ENCODE measurements around the gene MARCKSL1.
"Not testable (repeated sequence)": the region's sequence is repeated elsewhere in the genome, so short reads cannot be mapped to it uniquely, and the experiment has no call there.

The MARCKSL1 gene

DNA sequence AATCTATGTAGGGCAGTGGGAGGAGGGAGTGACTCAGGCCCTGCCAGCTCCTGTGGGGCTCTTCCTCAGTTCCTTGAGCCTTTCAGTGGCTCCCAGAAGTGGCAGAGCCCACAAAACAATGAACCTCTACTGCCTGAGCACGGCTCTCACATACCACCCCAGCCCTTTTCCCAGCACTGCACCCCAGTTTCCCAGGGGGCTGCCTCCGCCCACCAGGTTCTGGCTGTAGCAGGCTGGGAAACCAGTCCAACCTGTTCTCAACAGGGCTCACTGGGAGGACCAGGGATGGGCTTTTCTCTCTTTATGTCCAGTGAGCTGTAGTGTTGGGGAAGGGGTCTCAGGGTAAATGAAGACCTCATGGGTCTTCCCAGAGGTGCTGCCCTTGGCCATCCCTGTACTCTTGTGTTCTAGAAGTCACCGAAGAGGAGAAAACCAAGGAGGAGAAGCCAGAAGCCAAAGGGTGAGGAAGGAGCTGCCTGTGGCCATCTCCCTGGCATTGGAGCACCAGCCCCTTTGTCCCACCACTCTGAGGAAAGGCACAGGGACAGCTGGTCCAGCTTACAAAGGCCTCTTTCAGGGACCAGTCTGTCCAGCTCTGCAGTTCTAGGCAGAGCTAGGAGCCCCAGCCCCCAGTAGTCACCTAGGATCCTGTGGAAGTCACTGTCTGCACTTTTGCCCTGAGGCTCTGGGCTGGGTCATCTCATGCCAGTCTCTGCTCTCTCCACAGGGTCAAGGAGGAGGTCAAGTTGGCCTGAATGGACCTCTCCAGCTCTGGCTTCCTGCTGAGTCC, 3.5 kb downstream of the MARCKSL1 start:
- no peak for DNase-seq

DNA sequence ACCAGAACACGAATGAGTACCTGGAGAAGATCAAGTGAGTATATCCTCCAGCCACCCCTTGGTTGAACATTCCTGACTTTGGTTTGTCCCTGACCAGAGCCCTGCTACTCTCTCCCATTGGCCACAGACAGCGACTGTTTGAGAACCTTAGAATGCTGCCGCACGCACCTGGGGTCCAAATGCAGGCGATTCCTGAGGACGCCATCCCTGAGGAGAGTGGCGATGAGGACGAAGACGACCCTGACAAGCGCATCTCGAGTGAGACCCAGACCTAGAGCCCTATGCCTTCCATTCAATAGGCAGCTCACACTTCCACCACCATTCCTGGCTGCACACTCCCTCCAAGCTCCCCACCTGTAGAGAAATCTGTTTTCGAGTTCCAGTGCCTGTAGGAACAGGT, 4.5 kb downstream of the MARCKSL1 start:
- no peak for DNase-seq

DNA sequence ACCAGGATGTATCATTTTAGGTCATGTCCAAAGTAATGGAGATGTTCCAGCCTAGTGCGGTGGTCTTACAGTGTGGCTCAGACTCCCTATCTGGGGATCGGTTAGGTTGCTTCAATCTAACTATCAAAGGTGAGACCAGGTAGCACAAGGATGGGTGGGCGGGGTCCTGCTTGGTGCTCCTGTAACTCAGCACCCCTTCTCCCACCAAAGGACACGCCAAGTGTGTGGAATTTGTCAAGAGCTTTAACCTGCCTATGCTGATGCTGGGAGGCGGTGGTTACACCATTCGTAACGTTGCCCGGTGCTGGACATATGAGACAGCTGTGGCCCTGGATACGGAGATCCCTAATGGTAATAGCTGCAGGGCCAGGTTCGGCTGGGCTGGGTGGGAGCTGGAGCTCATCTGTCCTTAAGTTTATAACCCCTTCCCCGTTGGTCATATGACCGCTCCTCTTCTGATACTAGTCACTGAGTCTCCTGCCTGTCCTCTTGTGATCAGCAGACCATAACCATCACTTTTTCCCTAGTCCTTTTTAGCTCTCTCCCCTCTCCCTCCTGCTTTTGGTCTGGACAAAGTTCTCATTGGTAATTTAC, 5.4 kb downstream of the MARCKSL1 start:
- no peak for DNase-seq

DNA sequence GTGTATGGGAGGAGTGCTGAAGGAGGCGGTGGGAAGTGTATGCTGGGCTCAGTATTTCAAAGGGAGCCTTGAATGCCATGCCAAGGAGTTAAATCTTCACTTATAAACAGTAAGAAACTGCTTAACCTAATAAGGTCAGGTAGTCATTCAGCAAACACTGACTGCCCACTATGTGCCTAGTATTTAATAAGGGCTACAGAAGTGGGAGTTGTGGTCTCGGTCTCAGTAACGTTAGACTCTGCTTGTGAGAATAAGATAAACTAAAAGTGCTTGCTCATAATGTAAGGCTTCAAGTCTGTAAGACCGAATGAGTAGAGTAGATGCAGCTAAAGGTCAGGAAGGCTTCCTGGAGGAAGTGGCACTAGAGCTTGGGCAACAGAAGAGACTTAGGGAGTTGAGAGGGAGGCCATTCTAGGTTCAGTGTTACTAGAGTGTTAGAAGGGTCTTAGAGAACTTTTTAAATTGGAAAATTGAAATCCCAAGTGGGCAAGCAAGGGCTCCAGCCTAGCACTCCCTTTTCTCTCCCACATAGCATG, 6.0 kb downstream of the MARCKSL1 start:
- no peak for DNase-seq

DNA sequence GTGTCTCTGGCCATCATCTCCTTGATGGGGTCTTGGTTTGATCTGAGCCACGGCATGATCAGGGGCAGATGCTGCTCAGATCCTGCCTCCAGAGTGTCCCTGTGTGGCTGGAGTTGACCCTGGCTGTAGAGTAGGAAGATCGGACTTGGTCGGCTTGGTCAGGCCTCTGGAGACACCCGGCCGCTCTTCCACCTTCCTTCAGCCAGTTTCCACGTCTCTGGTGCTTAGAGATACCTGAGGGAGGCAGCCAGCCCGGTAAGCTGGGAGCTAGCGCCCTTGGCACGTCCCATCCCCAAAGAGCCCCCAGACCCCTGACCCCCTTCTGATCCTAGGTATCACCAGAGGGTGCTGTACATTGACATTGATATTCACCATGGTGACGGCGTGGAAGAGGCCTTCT, 8.8 kb downstream of the MARCKSL1 start:
- DNase-seq, result no peak

DNA sequence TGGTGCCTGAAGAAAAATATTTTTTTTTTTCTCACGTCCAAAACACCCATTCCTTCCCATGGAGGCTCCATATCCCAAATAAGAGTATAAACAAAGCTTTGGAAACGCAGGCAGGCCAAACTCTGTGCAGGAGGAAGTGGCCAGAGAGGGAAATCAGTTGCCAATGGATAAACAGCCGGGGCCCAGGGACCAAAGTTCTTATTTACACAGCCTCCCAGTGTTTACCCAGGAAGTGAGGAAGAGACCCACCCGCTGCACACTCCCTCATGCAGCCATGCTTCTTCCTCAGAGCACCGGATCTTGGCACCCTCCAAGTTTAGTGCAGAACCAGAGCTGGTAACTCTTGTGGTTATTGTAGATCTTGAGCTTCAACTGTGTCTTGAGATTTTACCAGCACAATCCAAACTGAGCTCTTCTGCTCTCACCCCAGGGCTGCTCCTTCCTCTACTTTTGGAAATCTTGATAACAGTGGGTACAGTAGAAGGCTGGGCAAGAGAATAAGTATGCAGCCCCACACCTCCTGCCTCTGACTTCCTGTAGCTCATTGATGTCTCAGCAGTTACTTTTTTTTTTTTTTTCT, 14.2 kb downstream of the MARCKSL1 start:
- peak in 2 of 5 experiments; percentile 49 to 90 for DNase-seq

DNA sequence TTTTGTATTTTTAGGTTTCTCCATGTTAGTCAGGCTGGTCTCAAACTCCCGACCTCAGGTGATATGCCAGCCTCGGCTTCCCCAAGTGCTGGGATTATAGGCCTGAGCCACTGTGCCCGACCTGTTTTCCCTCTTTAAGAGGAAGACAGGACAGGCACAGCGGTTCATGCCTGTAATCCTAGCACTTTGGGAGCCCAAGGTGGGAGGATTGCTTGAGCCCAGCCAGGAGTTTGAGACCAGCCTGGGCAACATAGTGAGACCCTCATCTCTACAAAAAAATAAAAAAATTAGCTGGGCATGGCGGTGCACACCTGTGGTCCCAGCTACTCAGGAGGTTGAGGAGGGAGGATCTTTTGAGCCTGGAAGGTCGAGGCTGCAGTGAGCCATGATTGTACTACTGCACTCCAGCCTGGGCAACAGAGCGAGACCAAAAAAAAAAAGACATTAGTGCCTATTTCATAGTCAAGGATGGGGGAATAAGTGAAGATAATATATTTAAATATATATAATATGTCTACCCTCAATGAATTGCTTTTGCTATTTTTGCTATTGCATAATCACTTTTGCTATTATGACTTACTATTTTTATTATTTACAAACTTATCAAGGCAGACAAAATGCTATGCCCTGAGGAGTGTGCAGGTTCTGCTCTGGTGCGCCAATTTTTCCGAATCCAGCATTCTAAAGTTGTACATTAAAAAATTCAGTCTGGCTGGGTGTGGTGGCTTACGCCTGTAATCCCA, 17.7 kb downstream of the MARCKSL1 start:
- DNase-seq, result no peak

DNA sequence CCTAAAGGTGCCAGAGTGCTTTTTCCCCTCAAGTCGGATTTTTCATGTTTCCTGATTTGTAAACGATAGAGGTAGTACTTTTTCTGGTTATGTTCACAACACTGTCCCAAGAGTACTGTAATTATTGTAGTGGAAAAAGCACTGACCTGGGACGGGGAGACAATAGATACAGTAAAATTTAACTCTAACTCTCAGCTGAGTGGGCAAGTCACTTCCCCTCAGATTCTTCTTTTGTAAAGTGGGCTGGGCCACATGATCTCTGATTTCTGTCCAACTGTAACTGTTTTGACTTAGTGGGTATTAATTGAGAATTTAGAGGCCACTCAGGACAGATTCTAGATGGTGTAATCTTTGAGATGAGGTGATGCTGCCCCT, 19.1 kb downstream of the MARCKSL1 start:
- DNase-seq, result no peak

DNA sequence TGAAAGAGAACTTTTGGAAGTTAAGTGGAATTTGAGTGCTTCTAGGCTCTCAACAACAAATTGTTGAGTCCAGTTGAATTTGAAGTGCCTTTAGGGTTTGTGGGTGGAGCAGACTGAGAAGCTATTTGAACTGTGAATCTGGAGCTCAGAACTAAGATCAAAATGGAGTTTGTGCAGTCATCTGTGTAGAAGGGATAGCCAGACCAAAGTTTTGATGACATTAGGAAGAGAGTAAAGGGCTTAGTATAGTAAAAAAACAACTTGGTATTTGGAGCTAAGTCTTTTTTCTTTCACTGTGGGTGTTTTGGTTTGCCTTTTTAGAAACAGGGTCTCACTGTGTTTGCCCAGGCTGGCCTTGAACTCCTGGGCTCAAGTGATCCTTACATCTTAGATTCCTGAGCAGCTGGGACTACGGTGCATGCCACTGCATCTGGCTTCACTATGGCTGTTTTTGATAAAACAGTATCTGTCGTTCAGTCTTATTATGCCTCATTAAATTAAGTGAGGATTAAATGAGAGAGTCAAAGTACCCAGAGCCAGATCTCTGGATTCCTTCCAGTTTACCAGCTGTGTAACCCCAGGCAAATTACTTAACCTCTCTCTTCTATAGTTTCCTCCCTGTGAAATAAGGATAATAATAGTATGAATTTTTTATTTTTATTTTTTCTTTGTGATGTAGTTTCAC, 24.2 kb downstream of the MARCKSL1 start:
- DNase-seq, result no peak

DNA sequence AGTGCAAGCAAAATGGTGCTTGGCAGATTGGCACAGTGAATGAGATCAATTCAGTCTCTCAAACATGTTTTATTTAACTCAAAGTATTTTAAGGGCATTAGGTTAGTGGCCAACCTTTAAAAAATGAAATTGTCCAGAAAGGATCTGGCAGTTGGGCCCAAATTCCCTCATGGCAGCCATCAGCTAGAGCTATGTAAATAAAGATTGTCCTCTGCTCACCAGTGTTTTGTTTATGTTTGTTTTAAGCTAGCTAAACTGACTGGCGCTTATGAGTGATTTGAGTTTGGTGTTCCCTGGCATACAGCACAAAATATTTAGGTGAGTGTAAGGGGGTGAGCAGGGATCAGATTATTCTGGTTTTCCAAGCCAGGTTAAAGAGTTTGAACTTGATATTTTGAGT, 26.1 kb downstream of the MARCKSL1 start:
- no peak for DNase-seq

DNA sequence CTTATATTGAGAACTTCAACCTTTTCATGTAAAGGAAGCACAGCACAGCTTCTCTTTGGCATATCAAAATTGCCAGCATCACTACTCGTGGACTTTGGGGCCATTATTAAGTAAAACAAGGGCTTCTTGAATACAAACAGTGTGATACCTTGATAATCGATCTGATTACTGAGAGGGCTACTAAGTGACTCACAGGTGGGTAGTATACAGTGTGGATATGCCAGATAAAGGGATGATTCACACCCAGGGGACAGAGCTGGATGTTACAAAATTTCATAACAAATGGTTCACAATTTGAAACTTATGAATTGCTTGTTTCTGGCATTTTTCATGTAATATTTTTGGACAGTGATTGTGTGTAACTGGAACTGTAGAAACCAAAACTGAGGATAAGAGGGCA, 28.7 kb downstream of the MARCKSL1 start:
- DNase-seq, result no peak

DNA sequence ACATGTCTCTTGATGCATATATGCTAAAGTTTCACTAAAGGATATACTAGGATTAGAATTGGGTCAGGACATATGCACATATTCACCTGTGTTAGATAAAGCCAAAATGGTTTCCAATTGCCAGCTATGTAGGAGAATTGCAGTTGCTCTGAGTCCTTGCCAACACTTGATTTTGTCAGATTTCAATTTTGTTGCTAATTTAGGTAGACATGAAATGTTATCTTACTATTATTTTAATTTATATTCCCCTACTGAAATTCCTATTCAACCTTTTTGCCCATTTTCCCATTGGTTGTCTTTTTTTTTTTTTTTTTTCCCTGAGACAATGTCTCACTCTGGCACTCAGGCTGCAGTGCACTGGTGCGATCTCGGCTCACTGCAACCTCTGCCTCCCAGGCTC, 30.7 kb downstream of the MARCKSL1 start:
- DNase-seq, result no peak

DNA sequence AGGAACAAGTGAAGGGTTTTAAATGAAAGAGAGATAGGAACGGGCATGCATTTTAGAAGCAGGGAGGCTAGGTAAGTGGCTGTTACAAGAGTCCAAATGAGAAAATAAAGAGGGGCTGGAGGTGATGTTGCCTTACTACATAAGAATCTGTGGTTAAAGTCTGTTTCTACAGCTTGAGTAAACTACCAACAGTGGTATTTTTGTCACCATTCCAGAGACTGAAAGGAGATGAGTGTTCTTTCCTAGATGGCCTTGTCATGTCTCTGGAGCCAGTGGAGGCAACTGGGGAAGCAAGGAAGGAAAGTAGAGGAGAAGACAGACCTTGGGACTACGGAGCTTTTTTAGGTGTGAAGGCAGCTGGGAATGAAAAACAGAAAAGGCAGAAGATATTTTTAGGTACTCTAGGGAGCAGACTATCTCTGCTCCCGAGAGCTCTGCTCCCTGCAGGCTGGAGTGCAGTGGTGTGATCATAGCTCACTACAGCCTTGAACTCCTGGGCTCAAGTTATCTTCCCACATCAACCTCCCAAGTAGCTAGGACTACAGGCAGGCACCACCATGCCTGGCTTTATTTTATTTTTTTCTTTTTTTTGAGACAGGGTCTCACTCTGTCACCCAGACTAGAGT, 31.9 kb downstream of the MARCKSL1 start:
- DNase-seq, result no peak

DNA sequence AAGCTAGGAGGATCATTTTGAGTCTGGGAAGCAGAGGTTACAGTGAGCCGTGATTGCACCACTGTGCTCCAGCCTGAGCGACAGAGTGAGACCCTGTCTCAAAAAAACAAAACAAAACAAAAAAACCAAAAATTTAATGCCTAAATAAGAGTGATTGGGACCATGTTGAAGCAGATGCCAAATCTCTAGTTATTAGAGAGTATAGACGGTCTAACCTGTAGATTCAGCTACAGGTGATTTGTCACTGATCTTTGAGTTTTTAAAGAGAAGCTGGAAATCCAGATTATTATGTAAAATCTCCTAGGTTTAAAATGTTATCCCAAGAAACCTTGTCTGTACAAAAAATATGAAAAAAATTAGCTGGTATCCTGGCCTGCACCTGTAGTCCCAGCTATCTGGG, 32.7 kb downstream of the MARCKSL1 start:
- DNase-seq, result no peak

DNA sequence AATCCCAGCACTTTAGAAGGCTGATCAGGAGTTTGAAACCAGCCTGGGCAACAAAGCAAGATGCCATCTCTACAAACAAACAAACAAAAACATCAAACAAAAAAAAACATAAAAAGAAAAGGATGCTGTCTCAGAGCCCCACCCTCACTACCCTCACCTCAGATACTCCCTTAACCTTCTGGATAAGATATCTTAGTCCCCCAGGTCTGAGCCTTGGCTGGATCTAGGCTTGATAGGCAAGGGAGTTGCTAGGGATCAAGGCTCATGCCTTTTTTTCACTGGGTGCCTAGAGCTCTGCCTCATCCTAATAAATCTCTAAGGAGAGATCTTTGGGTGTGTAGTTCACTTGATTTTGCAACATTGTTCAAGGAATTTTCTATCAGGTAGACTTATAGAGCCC, 36.7 kb downstream of the MARCKSL1 start:
- DNase-seq, result no peak

DNA sequence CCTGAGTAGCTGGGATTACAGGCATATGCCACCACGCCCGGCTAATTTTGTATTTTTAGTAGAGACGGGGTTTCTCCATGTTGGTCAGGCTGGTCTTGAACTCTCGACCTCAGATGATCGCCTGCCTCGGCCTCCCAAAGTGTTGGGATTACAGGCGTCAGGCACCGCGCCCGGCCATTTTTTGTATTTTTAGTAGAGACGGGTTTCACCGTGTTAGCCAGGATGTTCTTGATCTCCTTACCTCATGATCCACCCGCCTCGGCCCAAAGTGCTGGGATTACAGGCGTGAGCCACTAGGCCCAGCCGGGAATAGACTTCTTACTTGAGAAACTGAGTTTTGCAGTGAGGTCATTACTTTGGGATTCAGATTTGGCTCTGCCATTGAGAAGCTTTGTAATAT, 37.8 kb downstream of the MARCKSL1 start:
- not testable (repeated sequence) for DNase-seq

DNA sequence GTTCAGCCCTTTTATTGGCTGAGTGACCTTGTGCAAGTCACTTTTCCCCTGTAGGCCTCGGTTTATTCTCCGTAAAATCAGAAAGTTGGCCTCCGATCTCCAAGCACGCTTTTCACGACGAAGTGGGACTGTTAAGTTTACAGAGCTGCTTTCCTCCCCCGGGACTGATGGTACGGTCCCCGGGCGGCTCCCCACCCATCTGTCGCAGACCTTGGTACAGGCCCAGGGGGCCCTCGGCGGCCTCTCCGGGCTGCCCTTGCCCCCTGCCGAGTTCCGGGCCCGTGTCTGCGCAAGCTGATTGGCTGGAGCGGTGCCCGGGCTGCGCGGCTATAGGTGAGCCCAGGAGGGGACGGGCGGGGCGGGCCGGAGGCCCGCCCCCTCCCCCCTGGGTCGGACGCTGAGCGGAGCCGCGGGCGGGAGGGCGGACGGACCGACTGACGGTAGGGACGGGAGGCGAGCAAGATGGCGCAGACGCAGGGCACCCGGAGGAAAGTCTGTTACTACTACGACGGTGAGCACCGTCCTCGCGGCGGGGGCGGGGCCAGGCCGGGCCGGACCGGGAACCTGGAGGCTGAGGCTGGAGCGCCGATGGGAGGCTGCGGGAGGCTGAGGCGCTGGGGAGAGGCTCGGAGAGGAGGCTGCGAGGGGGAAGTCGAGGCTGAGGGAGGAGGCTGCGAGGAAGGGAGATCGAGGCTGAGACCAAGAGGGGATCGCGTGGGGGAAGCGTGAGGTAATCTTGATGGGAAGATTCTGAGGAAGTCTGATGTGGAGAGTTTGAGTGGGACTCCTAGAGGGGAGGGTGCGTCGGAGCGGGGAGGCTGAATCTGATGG, 44.1 kb downstream of the MARCKSL1 start, which contains the start of gene HDAC1:
Gene HDAC1, plus strand, starts transcription at position 376 of the 831 bp plus-strand sequence. Its CDS starts 87 bp downstream, at position 463.
- DNase-seq, result peak; percentile 94 to 99 (median 97)

DNA sequence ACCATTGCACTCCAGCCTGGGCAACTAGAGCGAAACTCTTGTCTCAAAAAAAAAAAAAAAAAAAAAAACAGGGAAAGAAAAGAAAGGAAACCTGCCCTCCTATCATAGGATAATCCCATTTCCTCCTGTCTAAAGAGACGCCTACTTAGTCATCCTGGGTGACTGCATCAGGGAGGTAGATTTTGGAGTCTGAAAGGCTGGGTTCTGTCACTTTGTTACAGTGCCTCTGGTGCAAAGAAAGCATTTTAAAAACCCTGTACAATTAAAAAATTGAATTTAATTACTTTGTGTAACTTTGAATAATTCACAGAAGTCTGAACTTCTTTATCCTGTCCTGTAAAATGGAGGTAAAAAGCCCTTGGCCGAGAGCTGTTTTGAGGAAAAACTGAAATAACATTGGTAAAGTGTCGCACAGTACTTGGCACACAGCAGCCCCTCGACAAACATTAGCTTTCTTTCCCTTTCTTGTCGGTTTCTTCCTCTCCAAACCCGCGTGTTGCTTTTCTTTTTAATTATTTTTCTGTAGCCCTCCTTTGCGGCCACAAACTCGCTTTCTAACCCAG, 44.8 kb downstream of the MARCKSL1 start:
- no peak for DNase-seq

DNA sequence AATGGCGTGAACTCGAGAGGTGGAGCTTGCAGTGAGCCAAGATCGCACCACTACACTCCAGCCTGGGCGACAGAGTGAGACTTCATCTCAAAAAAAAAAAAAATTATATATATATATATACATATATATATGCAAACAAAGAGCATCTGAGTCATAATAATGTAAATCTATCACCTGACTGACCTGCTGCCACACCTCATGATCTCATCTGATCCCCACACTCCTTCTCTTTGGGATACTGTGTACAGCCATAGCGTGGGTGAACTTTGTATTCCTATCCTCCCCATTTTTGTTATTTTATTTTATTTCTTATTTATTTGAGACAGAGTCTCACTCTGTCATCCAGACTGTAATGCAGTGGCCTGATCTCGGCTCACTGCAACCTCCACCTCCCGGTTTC, 46.8 kb downstream of the MARCKSL1 start:
- DNase-seq, result no peak

DNA sequence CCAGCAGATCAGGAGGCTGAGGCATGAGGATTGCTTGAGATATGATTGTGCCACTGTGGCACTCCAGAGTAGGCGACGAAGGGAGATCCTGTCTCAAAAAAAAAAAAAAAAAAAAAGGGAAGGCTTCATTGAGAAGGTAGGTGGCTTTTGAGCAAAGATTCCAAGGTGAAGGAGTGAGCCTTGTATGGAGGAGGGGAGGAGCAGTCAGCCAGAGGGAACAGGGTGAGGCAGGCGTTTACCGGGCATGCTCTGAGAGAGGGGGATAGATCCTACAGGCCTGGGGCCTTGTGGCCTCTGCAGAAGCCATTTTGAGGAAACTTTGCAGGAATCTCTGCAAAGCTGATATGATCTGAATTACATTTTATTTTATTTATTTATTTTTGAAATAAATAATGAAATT, 49.3 kb downstream of the MARCKSL1 start:
- no peak for DNase-seq

DNA sequence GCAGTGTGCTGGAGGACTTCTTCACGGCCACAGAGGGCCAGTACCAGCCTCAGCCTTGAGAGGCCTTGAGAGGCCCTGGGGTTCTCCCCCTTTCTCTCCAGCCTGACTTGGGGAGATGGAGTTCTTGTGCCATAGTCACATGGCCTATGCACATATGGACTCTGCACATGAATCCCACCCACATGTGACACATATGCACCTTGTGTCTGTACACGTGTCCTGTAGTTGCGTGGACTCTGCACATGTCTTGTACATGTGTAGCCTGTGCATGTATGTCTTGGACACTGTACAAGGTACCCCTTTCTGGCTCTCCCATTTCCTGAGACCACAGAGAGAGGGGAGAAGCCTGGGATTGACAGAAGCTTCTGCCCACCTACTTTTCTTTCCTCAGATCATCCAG, 50.4 kb downstream of the MARCKSL1 start:
- no peak for DNase-seq

All from T-helper 2 cell (primary cell).